Smooth muscle cell (in vitro differentiated cells): ENCODE results near the gene MAB21L3. TPM values are rescaled to one million over a fixed set of nuclear protein-coding genes. Genes with fewer than 3 reads are reported as not detected.
A peak's percentile ranks its signal among the peaks of the same experiment; 100 is the strongest.

Source experiments
- DNase-seq: peaks from one replicate; lab custom pipeline; 2025; ENCODE audit not compliant: unreplicated experiment; lab: John Stamatoyannopoulos, UW
- H2AFZ ChIP-seq: fragments of 200-600 bp; sonication (generic); 2 replicates; pipeline ENCODE4 v1.6.0; 2016; ENCODE audit warnings: antibody characterized with exemption, low read depth, mild to moderate bottlenecking
- H3F3A ChIP-seq: fragments of 200-600 bp; sonication (generic); 2 replicates; pipeline ENCODE4 v1.6.0; 2017; ENCODE audit warnings: antibody characterized with exemption, low read depth
- H3K27ac ChIP-seq: fragments of 200-600 bp; sonication (generic); 2 replicates; pipeline ENCODE4 v1.5.1; 2016; ENCODE audit warnings: low read depth, mild to moderate bottlenecking
- H3K27me3 ChIP-seq: fragments of 200-600 bp; sonication (generic); 2 replicates; pipeline ENCODE4 v1.6.1; 2016; ENCODE audit warnings: low read depth, mild to moderate bottlenecking
- H3K36me3 ChIP-seq: fragments of 200-600 bp; sonication (generic); 2 replicates; pipeline ENCODE4 v1.5.1; 2016; ENCODE audit warnings: low read depth
- H3K4me1 ChIP-seq: fragments of 200-600 bp; sonication (generic); 2 replicates; pipeline ENCODE4 v1.5.1; 2016; ENCODE audit warnings: low read depth
- H3K4me2 ChIP-seq: fragments of 200-600 bp; sonication (generic); 2 replicates; pipeline ENCODE4 v1.6.0; 2016; ENCODE audit warnings: mild to moderate bottlenecking
- H3K4me3 ChIP-seq: fragments of 200-600 bp; sonication (generic); 2 replicates; pipeline ENCODE4 v1.5.1; 2016; ENCODE audit warnings: mild to moderate bottlenecking
- H3K79me2 ChIP-seq: fragments of 200-600 bp; sonication (generic); 2 replicates; pipeline ENCODE4 v1.6.0; 2016; ENCODE audit warnings: low read depth, mild to moderate bottlenecking
- H3K9ac ChIP-seq: fragments of 200-600 bp; sonication (generic); 2 replicates; pipeline ENCODE4 v1.6.0; 2016; ENCODE audit warnings: low read depth
- H3K9me3 ChIP-seq: fragments of 200-600 bp; sonication (generic); replicated peaks from 2 replicates; pipeline ENCODE4 v1.5.1; 2016; ENCODE audit warnings: low read depth
- H4K20me1 ChIP-seq: fragments of 200-600 bp; sonication (generic); 2 replicates; pipeline ENCODE4 v1.6.0; 2016; ENCODE audit warnings: low read depth
- CTCF ChIP-seq: fragments of 200-600 bp; sonication (generic); IDR thresholded peaks from 2 replicates; pipeline ENCODE4 v1.5.1; 2017; ENCODE audit warnings: borderline replicate concordance, mild to moderate bottlenecking, antibody characterized with exemption; ENCODE audit not compliant: insufficient read depth, poor library complexity, severe bottlenecking
- WGBS: methylation state at CpG from one replicate; pipeline ENCODE4 v1.1.7; 2016; ENCODE audit warnings: low lambda C conversion rate; 5-methylcytosine and 5-hydroxymethylcytosine counted together
- polyA plus RNA-seq: library from polyadenylated mRNA; unstranded; fragments of >200 nt; fragmentation: Nextera tagmentation; extraction: Ambion mirVana; gene quantifications from 2 replicates; pipeline ENCODE4 v1.2.1, GENCODE V29; 2016
- total RNA-seq: library from RNA; depleted of rRNA; stranded (reverse); fragments of >200 nt; gene quantifications from 2 replicates; pipeline ENCODE4 v1.2.3, GENCODE V29; 2014

MAB21L3 gene
- 0.09 and 0.13 TPM in 2 replicates for total RNA-seq
- polyA plus RNA-seq, result 0.26 and 0.58 TPM in 2 replicates

- H3K9me3 ChIP-seq, result no peaks in the 10 kb centered on the region
- no peak within 1 kb of the TSS for H3K4me2 ChIP-seq
- no peaks in the 10 kb centered on the region for H3K79me2 ChIP-seq
- no peak within 1 kb of the TSS for H3K9ac ChIP-seq
- WGBS, result 86% methylated on average over 12 of the region's 12 CpGs
- H3K4me3 ChIP-seq, result no peak within 1 kb of the TSS
- H3K27ac ChIP-seq, result peak within 1 kb of the TSS; percentile 72
- H3K36me3 ChIP-seq, result no peaks in the 10 kb centered on the region
- TF ChIP-seq CTCF, result no peak
- no peak for DNase-seq
- H3K27me3 ChIP-seq, result no peaks in the 10 kb centered on the region
- H3K4me1 ChIP-seq, result no peaks in the 10 kb centered on the region
- peak within 1 kb of the TSS; percentile 64 for H2AFZ ChIP-seq
- no peaks in the 10 kb centered on the region for H3F3A ChIP-seq
- no peaks in the 10 kb centered on the region for H4K20me1 ChIP-seq
These were observed at the start of gene MAB21L3 for GRCh38 chr1:116110567-116111523. Gene MAB21L3, plus strand, starts transcription at chr1:116111399. Its CDS starts 1,217 bp downstream, at chr1:116112616.

- H3K27me3 ChIP-seq, result no peaks in the 10 kb centered on the region
- H3F3A ChIP-seq, result no peaks in the 10 kb centered on the region
- H3K27ac ChIP-seq, result no peak overlapping the region
- no peak overlapping the region for H2AFZ ChIP-seq
- WGBS, result 77% methylated on average over 1 of the region's 1 CpG
- TF ChIP-seq CTCF, result no peak
- DNase-seq, result no peak
- no peak overlapping the region for H3K4me2 ChIP-seq
- H3K36me3 ChIP-seq, result no peaks in the 10 kb centered on the region
- H4K20me1 ChIP-seq, result no peaks in the 10 kb centered on the region
- H3K79me2 ChIP-seq, result no peaks in the 10 kb centered on the region
- H3K4me1 ChIP-seq, result no peaks in the 10 kb centered on the region
- no peaks in the 10 kb centered on the region for H3K9me3 ChIP-seq
- H3K4me3 ChIP-seq, result no peak overlapping the region
- H3K9ac ChIP-seq, result no peak overlapping the region
These were observed 49.0 kb upstream of the MAB21L3 start for GRCh38 chr1:116062201-116062600.

GRCh38 chr1:116064616-116065015, 46.6 kb upstream of the MAB21L3 start:
- no peak for TF ChIP-seq CTCF
- WGBS, result 95% methylated on average over 2 of the region's 2 CpGs
- DNase-seq, result no peak

More at GRCh38 chr1:116064616-116065015, 46.6 kb upstream of the MAB21L3 start:
- Histone ChIP-seq H4K20me1 (no peaks in the 10 kb centered on the region), H3K9ac (no peak overlapping the region), H3K4me1 (no peaks in the 10 kb centered on the region), H3K36me3 (no peaks in the 10 kb centered on the region), H3F3A (no peaks in the 10 kb centered on the region), H3K79me2 (no peaks in the 10 kb centered on the region), H3K4me3 (no peak overlapping the region), H3K27me3 (no peaks in the 10 kb centered on the region), H3K9me3 (no peaks in the 10 kb centered on the region), H2AFZ (no peak overlapping the region), H3K4me2 (no peak overlapping the region), H3K27ac (no peak overlapping the region)
